GM12872 (cell line): ENCODE measurements around the gene CDHR3.

Experiments
- TF ChIP-seq, protein P1 (sequence below): IDR thresholded peaks from 3 replicates; pipeline ENCODE4 v1.5.1; 2011; ENCODE audit warnings: low read depth, mild to moderate bottlenecking, low read length, moderate library complexity; ENCODE audit not compliant: insufficient read depth

CDHR3 gene

DNA sequence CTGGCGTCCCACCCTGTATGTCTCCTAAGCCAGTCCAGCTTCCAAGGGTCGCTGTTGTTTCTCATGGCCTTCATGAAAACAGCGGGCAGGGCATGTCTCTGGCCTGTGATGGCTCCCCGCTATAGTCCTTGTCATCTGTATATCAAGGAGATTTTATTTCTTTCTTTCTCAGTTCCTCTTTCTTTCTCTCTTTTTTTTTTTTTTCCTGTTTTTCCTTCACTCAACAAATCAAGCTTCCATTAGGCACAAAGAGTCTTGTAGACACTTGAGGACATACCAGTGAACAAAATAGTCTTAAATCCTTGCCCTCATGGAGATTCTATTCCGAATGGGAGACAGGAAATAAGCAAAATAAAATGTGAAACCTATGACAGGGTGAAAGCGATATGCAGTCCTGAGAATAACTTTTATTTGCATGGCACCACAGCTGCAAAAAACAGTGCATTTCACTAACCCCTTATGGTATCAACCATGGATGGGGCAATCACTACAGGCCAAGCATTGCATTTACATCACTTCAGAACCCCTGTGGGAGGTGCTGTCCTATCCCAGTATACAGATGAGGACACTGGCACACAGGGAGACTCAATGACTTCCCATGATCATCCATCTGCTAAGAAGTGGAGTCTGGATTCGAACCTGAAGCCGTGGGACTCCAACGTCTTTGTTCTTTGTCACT lies 98.4 kb downstream of the CDHR3 start:
- TF ChIP-seq, protein P1, sequence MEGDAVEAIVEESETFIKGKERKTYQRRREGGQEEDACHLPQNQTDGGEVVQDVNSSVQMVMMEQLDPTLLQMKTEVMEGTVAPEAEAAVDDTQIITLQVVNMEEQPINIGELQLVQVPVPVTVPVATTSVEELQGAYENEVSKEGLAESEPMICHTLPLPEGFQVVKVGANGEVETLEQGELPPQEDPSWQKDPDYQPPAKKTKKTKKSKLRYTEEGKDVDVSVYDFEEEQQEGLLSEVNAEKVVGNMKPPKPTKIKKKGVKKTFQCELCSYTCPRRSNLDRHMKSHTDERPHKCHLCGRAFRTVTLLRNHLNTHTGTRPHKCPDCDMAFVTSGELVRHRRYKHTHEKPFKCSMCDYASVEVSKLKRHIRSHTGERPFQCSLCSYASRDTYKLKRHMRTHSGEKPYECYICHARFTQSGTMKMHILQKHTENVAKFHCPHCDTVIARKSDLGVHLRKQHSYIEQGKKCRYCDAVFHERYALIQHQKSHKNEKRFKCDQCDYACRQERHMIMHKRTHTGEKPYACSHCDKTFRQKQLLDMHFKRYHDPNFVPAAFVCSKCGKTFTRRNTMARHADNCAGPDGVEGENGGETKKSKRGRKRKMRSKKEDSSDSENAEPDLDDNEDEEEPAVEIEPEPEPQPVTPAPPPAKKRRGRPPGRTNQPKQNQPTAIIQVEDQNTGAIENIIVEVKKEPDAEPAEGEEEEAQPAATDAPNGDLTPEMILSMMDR = no peak

- TF ChIP-seq, protein P1 = 0 out of 3 replicates have a peak, but pooled peaks have one; percentile 1
Measured at GRCh38 chr7:106062006-106062405, 98.9 kb downstream of the CDHR3 start.

- TF ChIP-seq, protein P1 = no peak
Measured at GRCh38 chr7:106062521-106062931, 99.5 kb downstream of the CDHR3 start.

DNA sequence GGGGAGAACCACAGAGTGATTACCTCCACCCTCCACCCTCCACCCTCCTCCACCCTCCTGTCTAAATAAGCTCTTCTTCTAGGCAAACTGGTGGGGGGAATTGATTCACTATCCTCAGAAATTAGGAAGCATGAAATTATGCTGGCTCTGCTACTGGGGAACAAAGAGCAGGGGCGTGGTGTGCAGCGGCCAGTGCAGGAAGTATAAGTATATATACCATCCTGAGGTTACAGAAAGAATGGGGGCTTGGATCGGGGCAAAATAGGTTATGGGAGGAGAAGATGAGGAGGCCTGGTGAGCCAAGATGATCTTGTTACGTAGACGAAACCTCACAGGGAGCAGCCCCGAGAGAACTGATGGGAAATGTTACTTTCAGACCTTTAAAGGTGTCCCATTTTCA lies 100.0 kb downstream of the CDHR3 start:
- TF ChIP-seq, protein P1 = no peak

DNA sequence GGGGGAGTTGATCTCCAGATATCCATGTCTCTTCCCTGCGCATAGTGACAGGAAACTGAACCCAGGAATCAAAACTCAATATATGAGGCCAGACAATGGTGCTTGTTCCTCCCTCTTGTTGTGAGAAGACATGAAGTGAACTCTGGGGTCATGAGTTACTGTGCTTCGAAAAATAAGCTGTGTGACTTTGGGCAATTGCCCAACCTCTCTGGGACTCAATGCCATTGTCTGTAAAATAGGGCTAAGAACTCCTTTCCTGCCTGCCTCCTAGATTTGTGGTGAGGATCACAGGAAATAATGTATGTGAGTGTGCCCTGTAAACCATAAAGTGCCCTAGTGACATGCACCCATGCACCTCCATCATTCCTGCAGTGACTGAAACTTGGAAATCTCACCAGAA lies 100.6 kb downstream of the CDHR3 start:
- TF ChIP-seq, protein P1 = no peak

GRCh38 chr7:106064316-106064715 lies 101.3 kb downstream of the CDHR3 start:
- TF ChIP-seq, protein P1 = no peak

DNA sequence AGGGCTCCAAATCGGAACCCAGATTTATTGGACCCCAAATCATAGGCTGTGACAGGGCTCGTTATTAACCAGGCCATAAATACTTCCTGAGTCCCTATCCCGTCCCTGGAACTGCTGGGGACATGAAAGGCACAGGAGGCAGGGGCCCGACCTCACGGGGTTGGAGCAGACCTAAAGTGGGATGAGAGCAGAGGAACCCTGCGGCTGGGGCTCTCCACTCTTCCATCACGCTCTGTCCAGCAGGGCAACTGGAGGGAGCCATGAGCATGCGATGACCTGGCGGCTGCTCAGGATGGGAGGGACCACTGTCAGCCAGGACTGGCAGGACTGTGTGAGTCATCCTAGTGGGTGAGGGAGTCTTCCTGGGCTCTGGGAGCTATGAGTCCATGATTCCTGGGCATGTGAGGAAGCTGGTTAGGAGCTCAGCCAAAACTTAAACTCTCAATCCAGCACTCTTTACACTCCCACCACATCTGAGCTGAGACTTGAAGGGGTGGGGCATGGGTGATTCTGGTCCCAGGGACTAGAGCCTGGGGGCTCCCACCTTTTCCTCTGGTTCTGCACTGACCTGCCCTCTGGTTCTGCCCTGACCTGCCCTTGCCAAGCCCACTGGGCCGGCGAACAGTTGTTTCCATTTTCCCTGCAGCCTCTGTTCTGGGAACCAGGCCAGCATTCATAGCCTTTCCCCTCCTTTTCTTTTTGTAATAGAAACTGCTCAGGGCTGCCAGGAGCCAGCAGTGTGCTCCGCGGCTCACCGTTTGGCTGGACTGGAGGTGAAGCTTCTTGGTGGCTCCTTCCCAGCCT lies 101.9 kb downstream of the CDHR3 start:
- TF ChIP-seq, protein P1 = no peak
